ENCODE results near the gene OBSCN.

Gene OBSCN

DNA sequence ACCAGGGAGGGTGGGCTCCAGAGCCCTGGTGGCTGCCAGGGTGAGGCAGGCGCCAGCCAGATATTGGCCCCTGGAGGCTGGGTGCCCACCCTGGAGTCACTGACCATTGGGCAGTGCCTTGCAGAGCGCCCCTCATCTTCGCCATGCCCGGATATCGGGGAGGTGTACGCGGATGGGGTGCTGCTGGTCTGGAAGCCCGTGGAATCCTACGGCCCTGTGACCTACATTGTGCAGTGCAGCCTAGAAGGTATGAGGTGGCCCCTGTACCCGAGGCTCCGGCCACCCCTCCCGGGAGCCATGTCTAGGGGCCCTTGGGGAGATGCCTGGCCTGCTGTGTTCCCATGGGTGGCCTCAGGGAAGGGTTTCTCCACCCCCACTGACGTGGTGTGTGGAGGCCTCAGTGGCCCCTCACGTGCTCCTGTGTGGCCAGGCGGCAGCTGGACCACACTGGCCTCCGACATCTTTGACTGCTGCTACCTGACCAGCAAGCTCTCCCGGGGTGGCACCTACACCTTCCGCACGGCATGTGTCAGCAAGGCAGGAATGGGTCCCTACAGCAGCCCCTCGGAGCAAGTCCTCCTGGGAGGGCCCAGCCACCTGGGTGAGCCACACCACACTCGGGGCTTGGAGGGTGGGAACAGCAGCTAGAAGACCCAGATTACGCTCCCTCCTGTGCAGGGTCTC, 167.9 kb downstream of the OBSCN start:
- H3K9me3 ChIP-seq (ENCODE audit: low read length), result no peaks in the 10 kb centered on the region
- no peaks in the 10 kb centered on the region for H4K20me1 ChIP-seq (ENCODE audit: insufficient read depth, low read length)
- no peak overlapping the region for H3K4me3 ChIP-seq (ENCODE audit: low read depth, low read length, poor library complexity, severe bottlenecking)
- no peak overlapping the region for H2AFZ ChIP-seq (ENCODE audit: low read length)
- no peak overlapping the region for H3K9ac ChIP-seq (ENCODE audit: low read length)
- TF ChIP-seq, protein P1, sequence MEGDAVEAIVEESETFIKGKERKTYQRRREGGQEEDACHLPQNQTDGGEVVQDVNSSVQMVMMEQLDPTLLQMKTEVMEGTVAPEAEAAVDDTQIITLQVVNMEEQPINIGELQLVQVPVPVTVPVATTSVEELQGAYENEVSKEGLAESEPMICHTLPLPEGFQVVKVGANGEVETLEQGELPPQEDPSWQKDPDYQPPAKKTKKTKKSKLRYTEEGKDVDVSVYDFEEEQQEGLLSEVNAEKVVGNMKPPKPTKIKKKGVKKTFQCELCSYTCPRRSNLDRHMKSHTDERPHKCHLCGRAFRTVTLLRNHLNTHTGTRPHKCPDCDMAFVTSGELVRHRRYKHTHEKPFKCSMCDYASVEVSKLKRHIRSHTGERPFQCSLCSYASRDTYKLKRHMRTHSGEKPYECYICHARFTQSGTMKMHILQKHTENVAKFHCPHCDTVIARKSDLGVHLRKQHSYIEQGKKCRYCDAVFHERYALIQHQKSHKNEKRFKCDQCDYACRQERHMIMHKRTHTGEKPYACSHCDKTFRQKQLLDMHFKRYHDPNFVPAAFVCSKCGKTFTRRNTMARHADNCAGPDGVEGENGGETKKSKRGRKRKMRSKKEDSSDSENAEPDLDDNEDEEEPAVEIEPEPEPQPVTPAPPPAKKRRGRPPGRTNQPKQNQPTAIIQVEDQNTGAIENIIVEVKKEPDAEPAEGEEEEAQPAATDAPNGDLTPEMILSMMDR (IDR thresholded peaks at IDR 0.05; ENCODE audit: low read length), result no peak
- no peak for TF ChIP-seq EZH2 (IDR thresholded peaks at IDR 0.05; ENCODE audit: borderline replicate concordance, low read length)
- H3K27me3 ChIP-seq (ENCODE audit: insufficient read depth, low read length), result no peaks in the 10 kb centered on the region
- H3K4me1 ChIP-seq (ENCODE audit: insufficient read depth, low read length, severe bottlenecking), result no peaks in the 10 kb centered on the region
- no peaks in the 10 kb centered on the region for H3K79me2 ChIP-seq (ENCODE audit: insufficient read depth, low read length)
- H3K4me2 ChIP-seq (ENCODE audit: low read length), result no peak overlapping the region
- no peaks in the 10 kb centered on the region for H3F3A ChIP-seq (ENCODE audit: insufficient read depth, low read length)
- H3K27ac ChIP-seq (ENCODE audit: low read depth, low read length, poor library complexity, severe bottlenecking), result no peak overlapping the region
- H3K9me2 ChIP-seq (ENCODE audit: low read depth, low read length), result no peaks in the 10 kb centered on the region
- H3K36me3 ChIP-seq (ENCODE audit: insufficient read depth, low read length), result no peaks in the 10 kb centered on the region

DNA sequence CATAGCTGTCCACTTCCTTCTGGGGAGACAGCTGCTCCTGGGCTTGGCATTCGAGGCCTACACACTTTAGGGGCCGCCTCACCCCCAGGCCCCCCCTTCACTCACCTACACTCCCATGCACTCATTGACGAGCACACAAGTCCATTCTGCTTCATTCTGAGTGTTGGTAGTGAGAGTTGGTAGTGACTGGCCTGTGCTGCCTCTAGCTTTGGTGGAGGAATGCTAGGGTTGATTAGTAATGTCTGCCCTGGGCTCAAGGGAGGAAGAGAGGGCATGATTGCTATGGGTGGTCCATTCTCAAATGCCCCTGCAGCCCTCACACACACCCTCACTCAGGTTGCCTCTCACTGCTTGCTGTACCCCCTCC, 168.4 kb downstream of the OBSCN start:
- TF ChIP-seq, protein P1 (IDR thresholded peaks at IDR 0.05; ENCODE audit: low read length), result no peak
- no peak for TF ChIP-seq EZH2 (IDR thresholded peaks at IDR 0.05; ENCODE audit: borderline replicate concordance, low read length)
- Histone ChIP-seq H3K4me2 (ENCODE audit: low read length) (no peak overlapping the region), H3K9me2 (ENCODE audit: low read depth, low read length) (no peaks in the 10 kb centered on the region), H3K36me3 (ENCODE audit: insufficient read depth, low read length) (no peaks in the 10 kb centered on the region), H3K9ac (ENCODE audit: low read length) (no peak overlapping the region), H3K27ac (ENCODE audit: low read depth, low read length, poor library complexity, severe bottlenecking) (no peak overlapping the region), H4K20me1 (ENCODE audit: insufficient read depth, low read length) (no peaks in the 10 kb centered on the region), H3K79me2 (ENCODE audit: insufficient read depth, low read length) (no peaks in the 10 kb centered on the region), H3K27me3 (ENCODE audit: insufficient read depth, low read length) (no peaks in the 10 kb centered on the region), H2AFZ (ENCODE audit: low read length) (no peak overlapping the region), H3K9me3 (ENCODE audit: low read length) (no peaks in the 10 kb centered on the region), H3K4me1 (ENCODE audit: insufficient read depth, low read length, severe bottlenecking) (no peaks in the 10 kb centered on the region), H3K4me3 (ENCODE audit: low read depth, low read length, poor library complexity, severe bottlenecking) (no peak overlapping the region), H3F3A (ENCODE audit: insufficient read depth, low read length) (no peaks in the 10 kb centered on the region)

DNA sequence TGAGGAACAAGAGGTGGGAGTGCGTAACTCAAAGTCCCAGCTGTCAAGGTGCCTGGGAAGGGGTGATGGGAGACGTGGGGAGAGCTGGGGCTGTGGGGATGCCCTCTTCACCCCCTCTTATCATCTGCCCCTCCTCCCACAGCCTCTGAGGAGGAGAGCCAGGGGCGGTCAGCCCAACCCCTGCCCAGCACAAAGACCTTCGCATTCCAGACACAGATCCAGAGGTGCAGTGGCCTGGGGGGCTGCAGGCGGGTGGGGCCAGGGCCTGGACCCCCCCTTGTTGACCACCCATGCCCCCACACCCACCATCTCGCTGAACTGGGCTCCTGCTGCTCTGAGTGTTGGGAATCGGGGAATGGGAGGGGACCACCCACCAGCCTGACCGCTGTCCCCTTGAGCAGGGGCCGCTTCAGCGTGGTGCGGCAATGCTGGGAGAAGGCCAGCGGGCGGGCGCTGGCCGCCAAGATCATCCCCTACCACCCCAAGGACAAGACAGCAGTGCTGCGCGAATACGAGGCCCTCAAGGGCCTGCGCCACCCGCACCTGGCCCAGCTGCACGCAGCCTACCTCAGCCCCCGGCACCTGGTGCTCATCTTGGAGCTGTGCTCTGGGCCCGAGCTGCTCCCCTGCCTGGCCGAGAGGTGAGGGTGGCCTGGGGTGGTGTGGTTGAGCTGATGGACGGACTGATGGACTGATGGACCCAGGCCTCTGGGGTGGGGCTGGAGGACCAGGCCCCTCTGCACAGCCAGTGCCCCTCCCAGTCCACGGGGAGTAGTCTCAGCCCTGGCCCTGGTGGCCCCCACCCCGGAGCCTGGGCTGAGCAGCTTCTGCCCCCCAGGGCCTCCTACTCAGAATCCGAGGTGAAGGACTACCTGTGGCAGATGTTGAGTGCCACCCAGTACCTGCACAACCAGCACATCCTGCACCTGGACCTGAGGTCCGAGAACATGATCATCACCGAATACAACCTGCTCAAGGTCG, 169.1 kb downstream of the OBSCN start:
- no peaks in the 10 kb centered on the region for H3K9me3 ChIP-seq (ENCODE audit: low read length)
- no peaks in the 10 kb centered on the region for H3K27me3 ChIP-seq (ENCODE audit: insufficient read depth, low read length)
- no peaks in the 10 kb centered on the region for H3K4me1 ChIP-seq (ENCODE audit: insufficient read depth, low read length, severe bottlenecking)
- H3K9me2 ChIP-seq (ENCODE audit: low read depth, low read length), result no peaks in the 10 kb centered on the region
- H2AFZ ChIP-seq (ENCODE audit: low read length), result no peak overlapping the region
- H3K79me2 ChIP-seq (ENCODE audit: insufficient read depth, low read length), result no peaks in the 10 kb centered on the region
- TF ChIP-seq, protein P1 (IDR thresholded peaks at IDR 0.05; ENCODE audit: low read length), result no peak
- TF ChIP-seq EZH2 (IDR thresholded peaks at IDR 0.05; ENCODE audit: borderline replicate concordance, low read length), result no peak
- no peak overlapping the region for H3K4me3 ChIP-seq (ENCODE audit: low read depth, low read length, poor library complexity, severe bottlenecking)
- H3F3A ChIP-seq (ENCODE audit: insufficient read depth, low read length), result no peaks in the 10 kb centered on the region
- H3K9ac ChIP-seq (ENCODE audit: low read length), result no peak overlapping the region
- no peaks in the 10 kb centered on the region for H4K20me1 ChIP-seq (ENCODE audit: insufficient read depth, low read length)
- no peaks in the 10 kb centered on the region for H3K36me3 ChIP-seq (ENCODE audit: insufficient read depth, low read length)
- H3K4me2 ChIP-seq (ENCODE audit: low read length), result no peak overlapping the region
- no peak overlapping the region for H3K27ac ChIP-seq (ENCODE audit: low read depth, low read length, poor library complexity, severe bottlenecking)
